Gastrocnemius medialis (tissue), 4 donors: Measurements from ENCODE around the gene SH3BP2.

Experiments used
- CTCF ChIP-seq, 5 experiments: fragments of 450-650 bp in 3 of 5; fragments of 200-600 bp in 2 of 5; sonication (generic) in 2 of 5; IDR thresholded peaks in 4 of 5; conservative IDR thresholded peaks in 1 of 5; 1 replicate in 4 of 5; 2 replicates in 1 of 5; pipeline ENCODE4 v1.5.1; 2016 to 2019; ENCODE audit warnings: antibody characterized with exemption in 5 of 5, mild to moderate bottlenecking in 3 of 5, moderate library complexity in 3 of 5
- POLR2A ChIP-seq, 2 donors: fragments of 450-650 bp; IDR thresholded peaks; one replicate each; pipeline ENCODE4 v1.6.1; 2017; ENCODE audit warnings: antibody characterized with exemption in 2 of 2, mild to moderate bottlenecking in 2 of 2, moderate library complexity in 2 of 2

- TF ChIP-seq CTCF (IDR thresholded peaks at IDR 0.05 in 4 of 5, conservative IDR thresholded peaks at IDR 0.05 in 1 of 5) (peak in 4 of 5 experiments; percentile 47 to 65 (median 56)), POLR2A (IDR thresholded peaks at IDR 0.05) (peak; percentile 62 to 79)
These were observed 36.8 kb upstream of the SH3BP2 start, which contains the start of gene TNIP2 for GRCh38 chr4:2755821-2756690.
